HG03469 (cell line): ENCODE data around the gene SETBP1.

Source experiments
- ATAC-seq: cut with Tn5 transposase; IDR thresholded peaks from one replicate; pipeline ENCODE4 v1.9.1; 2021; ENCODE audit warnings: mild to moderate bottlenecking, moderate library complexity, moderate number of reproducible peaks; ENCODE audit not compliant: unreplicated experiment

SETBP1 gene

DNA sequence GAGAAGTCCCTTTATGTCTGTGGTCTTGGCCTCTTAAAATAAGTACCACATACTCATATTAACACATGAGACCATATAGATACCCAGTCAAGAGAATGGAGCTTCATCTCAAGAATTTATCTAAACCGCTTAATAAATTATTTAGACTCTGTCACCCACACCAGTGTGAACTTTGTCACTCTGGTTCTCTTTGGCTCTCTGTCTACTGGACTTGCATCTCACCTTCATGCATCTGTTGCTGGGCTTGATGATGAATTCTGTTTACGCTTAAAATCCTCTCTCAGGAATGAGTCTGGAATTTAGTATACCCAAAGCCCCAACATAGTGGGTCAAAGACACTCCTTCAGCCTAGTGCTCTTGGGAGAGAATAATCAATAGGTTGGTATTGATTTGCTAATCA, 73.9 kb downstream of the SETBP1 start:
- no peak for ATAC-seq

GRCh38 chr18:44758861-44759631, 78.4 kb downstream of the SETBP1 start:
- ATAC-seq, result peak; percentile 93

DNA sequence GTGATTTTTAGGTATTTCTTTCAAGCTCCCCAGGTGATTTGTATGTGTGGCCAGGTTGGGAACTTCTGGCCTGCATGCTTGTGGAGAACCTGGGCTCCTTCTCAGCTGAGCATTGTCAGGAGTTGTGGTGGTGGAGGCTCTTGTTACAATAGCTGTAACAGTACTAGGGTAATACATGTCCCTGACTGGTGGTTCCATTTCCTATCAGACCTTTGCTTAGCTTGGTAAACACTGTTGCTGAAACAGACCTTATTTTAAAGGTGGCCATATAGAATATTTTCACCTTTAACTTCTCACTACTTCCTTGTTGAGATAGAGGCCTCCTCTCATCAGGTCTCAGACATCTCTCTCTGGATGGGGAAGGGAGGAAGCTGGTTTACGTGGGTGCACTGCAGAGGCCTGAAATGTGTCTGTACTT, 79.2 kb downstream of the SETBP1 start:
- peak; percentile 28 for ATAC-seq

GRCh38 chr18:44761812-44762211, 81.1 kb downstream of the SETBP1 start:
- no peak for ATAC-seq

DNA sequence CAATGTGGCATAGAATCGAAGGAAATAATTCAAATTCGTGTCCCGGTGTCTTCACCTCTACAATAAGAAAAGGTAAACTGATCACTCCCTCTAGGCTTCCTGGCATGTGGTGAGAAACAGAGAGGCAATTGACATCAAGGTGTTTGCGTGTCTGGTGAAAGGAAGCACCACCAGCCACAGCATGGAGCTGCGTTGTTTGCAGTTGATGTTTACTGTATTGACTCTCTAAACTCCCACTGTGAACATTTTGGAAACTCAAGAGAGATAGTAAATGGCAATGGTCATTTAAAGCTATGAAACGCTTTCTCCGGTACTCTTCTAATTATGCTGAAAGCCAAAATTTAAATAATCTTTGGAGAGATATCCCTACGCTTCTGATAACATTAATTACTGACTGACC, 82.6 kb downstream of the SETBP1 start:
- ATAC-seq, result no peak

DNA sequence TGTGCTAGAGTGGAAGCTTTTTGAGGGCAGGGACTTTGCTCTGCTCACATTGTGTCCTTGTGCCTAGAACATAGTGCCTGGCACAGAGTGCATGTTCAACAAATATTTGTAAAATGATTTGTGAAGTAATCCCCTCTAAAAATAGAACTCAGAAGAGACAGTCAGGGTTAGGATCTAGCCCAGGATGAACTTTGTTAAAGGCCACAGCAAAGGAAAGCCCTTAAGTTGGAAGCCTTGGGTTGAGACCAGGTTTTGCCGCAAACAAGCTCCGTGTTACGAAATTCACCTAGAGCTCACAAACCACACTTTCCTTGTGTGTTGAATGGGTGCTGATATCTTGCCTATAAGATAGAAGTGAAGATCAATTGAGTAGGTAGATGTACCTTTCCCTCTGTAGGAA, 84.2 kb downstream of the SETBP1 start:
- no peak for ATAC-seq

DNA sequence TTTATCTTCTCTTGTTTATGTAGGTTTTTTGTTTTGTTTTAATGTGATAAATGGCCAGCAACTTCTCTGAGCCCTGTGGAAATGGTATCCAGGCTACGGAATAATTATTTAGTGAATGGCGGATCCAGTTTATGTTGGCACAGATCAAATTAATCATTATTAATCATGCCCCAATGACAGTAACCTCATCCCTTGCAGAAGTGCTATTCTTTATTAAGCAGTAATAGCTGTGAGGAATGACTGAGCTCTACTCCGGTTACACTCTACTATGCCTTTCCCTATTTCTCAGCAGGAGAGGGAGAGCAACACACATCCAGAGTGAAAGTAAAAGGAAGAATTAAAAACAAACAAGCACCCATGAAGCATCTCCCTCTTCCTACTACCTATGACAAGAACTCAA, 84.8 kb downstream of the SETBP1 start:
- no peak for ATAC-seq

DNA sequence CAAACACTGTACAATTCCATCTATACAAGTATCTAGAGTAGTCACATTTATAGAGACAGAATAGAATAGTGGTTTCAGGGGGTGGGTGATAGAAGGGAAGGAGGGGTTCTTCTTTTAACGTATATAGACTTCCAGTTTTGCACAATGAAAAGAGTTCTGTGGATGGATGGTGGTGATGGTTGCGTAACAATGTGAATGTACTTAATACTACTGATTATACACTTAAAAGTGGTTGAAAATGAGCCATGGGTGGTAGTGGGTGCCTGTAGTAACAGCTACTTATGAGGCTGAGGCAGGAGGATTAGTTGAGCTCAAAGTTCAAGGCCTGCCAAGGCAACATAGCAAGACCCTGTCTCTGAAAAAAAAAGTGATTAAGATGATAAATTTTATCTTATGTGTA, 85.8 kb downstream of the SETBP1 start:
- no peak for ATAC-seq

DNA sequence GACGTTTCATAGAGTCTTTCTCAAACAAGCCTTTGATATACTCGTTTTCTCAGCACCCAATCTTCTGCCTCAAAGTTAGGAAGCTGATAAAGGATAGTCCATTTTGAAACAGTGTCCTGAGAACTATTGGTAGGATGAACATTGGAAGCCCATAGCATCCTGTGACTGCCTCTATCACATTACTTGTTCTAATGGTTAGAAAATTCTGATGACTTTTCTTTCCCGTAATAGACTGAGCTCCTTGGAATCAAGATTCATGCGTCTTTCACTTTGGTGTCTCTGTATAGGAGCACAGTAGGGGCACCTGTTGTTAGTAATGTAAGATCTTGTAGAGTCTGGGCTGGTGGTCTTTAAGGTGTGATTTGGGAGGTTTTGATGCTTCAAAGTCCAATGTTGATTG, 87.1 kb downstream of the SETBP1 start:
- no peak for ATAC-seq

- no peak for ATAC-seq
Observed at GRCh38 chr18:44770641-44771040, 90.0 kb downstream of the SETBP1 start.

DNA sequence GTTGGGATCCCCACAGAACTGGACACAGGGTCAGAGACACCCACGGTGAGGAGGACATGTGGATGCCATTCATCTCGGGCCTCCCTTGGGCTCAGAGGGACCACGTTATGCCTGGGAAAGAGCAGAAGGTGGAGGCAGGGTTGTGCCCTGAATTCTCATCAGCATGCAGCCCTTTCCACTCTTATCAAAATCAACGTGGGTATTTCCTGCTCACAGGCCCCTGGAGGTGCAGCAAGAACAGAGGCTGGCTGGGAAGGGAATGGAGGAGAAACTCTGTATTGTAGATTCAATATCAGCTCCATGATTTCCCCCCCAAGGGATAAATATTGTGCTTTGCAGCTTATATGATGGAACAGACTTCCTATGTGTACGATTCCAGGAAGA, 90.9 kb downstream of the SETBP1 start:
- ATAC-seq, result no peak

- no peak for ATAC-seq
Observed at GRCh38 chr18:44771956-44772917, 91.5 kb downstream of the SETBP1 start.

- no peak for ATAC-seq
Observed at GRCh38 chr18:44773640-44774155, 93.0 kb downstream of the SETBP1 start.

DNA sequence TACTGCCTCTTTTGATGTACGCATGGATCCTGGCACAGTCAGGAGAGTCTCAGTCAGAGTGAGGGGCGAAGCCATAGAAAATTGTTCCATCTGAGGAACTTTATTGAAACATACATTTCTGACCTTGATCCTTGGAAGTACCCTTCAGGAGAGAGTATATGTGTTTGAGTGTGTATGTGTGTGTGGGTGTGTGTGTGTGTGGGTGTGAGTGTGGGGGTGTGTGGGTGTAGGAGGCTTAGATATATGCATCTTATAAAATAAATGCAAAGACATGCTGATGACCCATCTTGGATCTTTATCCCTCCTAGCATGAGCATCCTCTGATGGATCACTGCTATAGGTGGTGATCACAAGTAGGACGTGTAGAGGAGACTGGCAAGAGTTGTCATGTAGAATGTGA, 93.5 kb downstream of the SETBP1 start:
- ATAC-seq, result no peak

- ATAC-seq, result no peak
Observed at GRCh38 chr18:44777457-44778192, 96.9 kb downstream of the SETBP1 start.

DNA sequence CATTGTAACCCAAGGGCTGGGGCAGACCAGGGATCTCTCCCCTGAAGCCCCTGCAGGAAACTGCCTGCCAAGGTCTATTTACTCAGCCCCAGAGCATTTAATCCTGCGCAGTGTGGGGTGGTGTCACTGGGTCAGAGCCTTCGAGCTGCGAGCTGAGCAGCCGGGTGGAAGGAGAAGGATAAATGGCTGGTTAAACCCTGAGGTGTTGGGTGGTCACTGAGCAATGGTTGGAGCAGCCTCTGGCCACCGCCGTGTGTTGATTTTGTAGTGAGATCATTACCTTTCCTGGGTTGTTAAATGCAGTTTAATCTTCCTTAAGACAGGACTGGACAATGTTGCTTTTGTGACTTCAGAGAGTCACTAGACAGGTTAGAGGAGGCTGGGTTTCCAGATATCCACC, 98.1 kb downstream of the SETBP1 start:
- ATAC-seq, result no peak

DNA sequence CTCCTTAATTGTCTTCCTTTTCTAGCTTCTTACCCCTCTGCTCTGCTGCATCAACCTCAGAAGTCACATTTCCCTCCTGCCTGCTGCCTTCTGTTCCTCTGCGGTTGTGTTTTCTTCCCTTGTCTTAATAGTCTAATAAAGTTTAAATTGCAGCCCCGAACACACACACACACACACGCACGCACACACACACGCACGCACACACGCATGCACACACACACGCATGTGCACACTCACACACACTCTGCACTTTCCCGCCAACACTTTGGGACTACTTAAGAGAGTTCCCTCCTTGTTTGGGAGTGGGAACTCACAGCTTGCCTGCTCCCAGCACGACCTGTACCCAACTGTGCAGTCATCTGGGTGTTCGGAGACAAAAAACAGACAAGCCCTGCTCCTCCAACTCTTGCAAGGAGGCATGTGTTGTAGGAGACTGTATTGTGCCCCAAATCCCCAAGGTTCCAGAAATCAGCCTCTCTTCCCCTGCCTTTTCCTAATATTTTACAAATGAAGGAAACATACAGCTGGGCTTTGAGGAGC, 99.1 kb downstream of the SETBP1 start:
- ATAC-seq, result no peak

DNA sequence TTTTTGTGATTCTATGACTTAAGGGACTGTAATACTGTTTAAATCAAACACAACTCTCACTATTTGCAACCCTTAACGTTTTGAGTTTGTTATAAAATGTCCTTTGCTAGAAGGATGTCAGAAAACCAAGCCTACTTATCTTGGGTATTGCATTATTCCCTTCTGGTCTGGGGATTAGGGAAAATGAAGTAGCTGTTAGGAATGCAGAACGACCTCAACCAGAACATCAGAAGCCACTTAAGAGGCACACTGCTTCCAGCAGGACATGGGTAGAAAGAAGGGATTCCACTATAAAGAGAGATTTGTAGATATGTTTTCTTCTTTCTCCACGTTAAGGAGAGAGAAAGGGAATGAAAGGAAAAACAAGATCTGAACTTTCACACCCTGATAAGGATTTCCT, 101.2 kb downstream of the SETBP1 start:
- no peak for ATAC-seq

DNA sequence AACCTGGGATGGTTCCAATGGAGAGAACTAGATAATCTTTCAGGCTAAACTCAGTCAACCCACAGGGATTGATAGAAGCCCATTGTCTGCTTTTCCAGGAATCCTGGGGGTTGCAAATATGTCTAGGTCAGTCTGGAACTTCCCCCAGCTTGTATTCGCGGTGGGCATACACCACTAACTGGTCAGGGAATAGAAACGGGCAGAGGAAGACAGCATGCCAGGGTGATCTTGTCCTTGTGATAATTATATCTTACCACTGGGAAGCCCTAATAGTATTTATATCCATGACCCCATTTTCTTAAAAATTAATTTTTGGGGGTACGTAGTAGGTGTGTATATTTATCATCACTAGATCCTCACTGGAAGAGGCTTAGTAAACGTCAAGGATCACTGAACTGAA, 101.9 kb downstream of the SETBP1 start:
- no peak for ATAC-seq

- ATAC-seq, result no peak
Observed at GRCh38 chr18:44783371-44783770, 102.7 kb downstream of the SETBP1 start.

- ATAC-seq, result peak; percentile 20
Observed at GRCh38 chr18:44786257-44786656, 105.6 kb downstream of the SETBP1 start.
